NT2/D1 (cell line): Measurements from ENCODE around the gene APOL6.

ENCODE experiments used
- DNase-seq: peaks from one replicate; pipeline ENCODE4 v3.0.0-alpha.2; 2011; ENCODE audit warnings: low read depth, low spot score
- H3K27me3 ChIP-seq: 2 replicates; pipeline ENCODE4 v1.6.0; 2011; ENCODE audit warnings: mild to moderate bottlenecking; ENCODE audit not compliant: insufficient read length, insufficient read depth
- H3K36me3 ChIP-seq: 2 replicates; pipeline ENCODE4 v1.6.1; 2011; ENCODE audit warnings: mild to moderate bottlenecking, low read length, mixed read lengths; ENCODE audit not compliant: insufficient read depth, insufficient read length
- H3K4me1 ChIP-seq: 2 replicates; pipeline ENCODE4 v1.5.1; 2011; ENCODE audit not compliant: insufficient read depth, insufficient read length
- H3K4me3 ChIP-seq: 2 replicates; pipeline ENCODE4 v1.5.1; 2011; ENCODE audit warnings: low read depth; ENCODE audit not compliant: insufficient read length
- H3K9ac ChIP-seq: 2 replicates; pipeline ENCODE4 v1.6.0; 2011; ENCODE audit warnings: low read depth; ENCODE audit not compliant: insufficient read length
- H3K9me3 ChIP-seq: 2 replicates; pipeline ENCODE4 v1.5.1; 2011; ENCODE audit warnings: mild to moderate bottlenecking, low read length; ENCODE audit not compliant: insufficient read depth
- SUZ12 ChIP-seq: IDR thresholded peaks from 2 replicates; pipeline ENCODE4 v1.6.1; 2011; ENCODE audit not compliant: insufficient read length, insufficient read depth; ENCODE audit errors: extremely low read depth
- YY1 ChIP-seq: IDR thresholded peaks from 2 replicates; pipeline ENCODE4 v1.6.1; 2011; ENCODE audit not compliant: insufficient read length, insufficient read depth
- ZNF274 ChIP-seq: IDR thresholded peaks from 2 replicates; pipeline ENCODE4 v1.6.1; 2011; ENCODE audit warnings: mild to moderate bottlenecking, low read depth, low read length

The APOL6 gene

GRCh38 chr22:35611891-35612576 is 36.2 kb upstream of the APOL6 start:
- H3K4me1 ChIP-seq, result peaks cover 6% of the 10 kb centered on the region

GRCh38 chr22:35612903-35613302 is 35.3 kb upstream of the APOL6 start:
- Histone ChIP-seq H3K27me3 (no peaks in the 10 kb centered on the region), H3K9me3 (no peaks in the 10 kb centered on the region), H3K36me3 (no peaks in the 10 kb centered on the region), H3K9ac (no peak overlapping the region), H3K4me1 (peaks cover 6% of the 10 kb centered on the region), H3K4me3 (no peak overlapping the region)
- no peak for DNase-seq
- TF ChIP-seq SUZ12 (no peak), ZNF274 (no peak), YY1 (no peak)

More at GRCh38 chr22:35611891-35612576, 36.2 kb upstream of the APOL6 start:
- DNase-seq, result no peak
- Histone ChIP-seq H3K4me3 (no peak overlapping the region), H3K9me3 (no peaks in the 10 kb centered on the region), H3K27me3 (no peaks in the 10 kb centered on the region), H3K9ac (no peak overlapping the region), H3K36me3 (no peaks in the 10 kb centered on the region)
- TF ChIP-seq ZNF274, result no peak

GRCh38 chr22:35614404-35614803 is 33.8 kb upstream of the APOL6 start:
- Histone ChIP-seq H3K9me3 (no peaks in the 10 kb centered on the region), H3K9ac (no peak overlapping the region), H3K4me3 (no peak overlapping the region), H3K36me3 (no peaks in the 10 kb centered on the region), H3K4me1 (peaks cover 6% of the 10 kb centered on the region), H3K27me3 (no peaks in the 10 kb centered on the region)
- no peak for TF ChIP-seq ZNF274
- TF ChIP-seq SUZ12, result no peak
- TF ChIP-seq YY1, result no peak
- no peak for DNase-seq

GRCh38 chr22:35615156-35615555 is 33.1 kb upstream of the APOL6 start:
- Histone ChIP-seq H3K4me1 (peaks cover 6% of the 10 kb centered on the region), H3K4me3 (no peak overlapping the region), H3K9ac (no peak overlapping the region), H3K27me3 (no peaks in the 10 kb centered on the region), H3K9me3 (no peaks in the 10 kb centered on the region), H3K36me3 (no peaks in the 10 kb centered on the region)
- TF ChIP-seq YY1, result no peak
- no peak for TF ChIP-seq SUZ12
- no peak for TF ChIP-seq ZNF274
- DNase-seq, result no peak

GRCh38 chr22:35616043-35616442 is 32.2 kb upstream of the APOL6 start:
- Histone ChIP-seq H3K9me3 (no peaks in the 10 kb centered on the region), H3K27me3 (no peaks in the 10 kb centered on the region), H3K9ac (no peak overlapping the region), H3K36me3 (no peaks in the 10 kb centered on the region), H3K4me3 (no peak overlapping the region), H3K4me1 (peaks cover 6% of the 10 kb centered on the region)
- TF ChIP-seq ZNF274 (no peak), SUZ12 (no peak), YY1 (no peak)
- no peak for DNase-seq

- H3K27me3 ChIP-seq, result no peaks in the 10 kb centered on the region
- no peaks in the 10 kb centered on the region for H3K36me3 ChIP-seq
- H3K9me3 ChIP-seq, result no peaks in the 10 kb centered on the region
- H3K4me1 ChIP-seq, result peaks cover 10% of the 10 kb centered on the region
- TF ChIP-seq YY1, result no peak
- TF ChIP-seq ZNF274, result no peak
- TF ChIP-seq SUZ12, result no peak
- no peak within 1 kb of the TSS for H3K4me3 ChIP-seq
- no peak within 1 kb of the TSS for H3K9ac ChIP-seq
- DNase-seq, result no peak
Observed at GRCh38 chr22:35617137-35617755, 31.0 kb upstream of the APOL6 start, which contains the start of gene MB. Gene MB (minus strand): TSS chr22:35617329. CDS start chr22:35617257, 72 bp downstream.

GRCh38 chr22:35618427-35619223 is 29.6 kb upstream of the APOL6 start:
- H3K4me3 ChIP-seq, result no peak overlapping the region
- peaks cover 10% of the 10 kb centered on the region for H3K4me1 ChIP-seq
- H3K9me3 ChIP-seq, result no peaks in the 10 kb centered on the region
- no peak overlapping the region for H3K9ac ChIP-seq
- H3K36me3 ChIP-seq, result no peaks in the 10 kb centered on the region
- H3K27me3 ChIP-seq, result no peaks in the 10 kb centered on the region
- TF ChIP-seq YY1 (no peak), ZNF274 (no peak)
- DNase-seq, result no peak
